ENCODE data around the gene HHIPL1.

Gene HHIPL1

DNA sequence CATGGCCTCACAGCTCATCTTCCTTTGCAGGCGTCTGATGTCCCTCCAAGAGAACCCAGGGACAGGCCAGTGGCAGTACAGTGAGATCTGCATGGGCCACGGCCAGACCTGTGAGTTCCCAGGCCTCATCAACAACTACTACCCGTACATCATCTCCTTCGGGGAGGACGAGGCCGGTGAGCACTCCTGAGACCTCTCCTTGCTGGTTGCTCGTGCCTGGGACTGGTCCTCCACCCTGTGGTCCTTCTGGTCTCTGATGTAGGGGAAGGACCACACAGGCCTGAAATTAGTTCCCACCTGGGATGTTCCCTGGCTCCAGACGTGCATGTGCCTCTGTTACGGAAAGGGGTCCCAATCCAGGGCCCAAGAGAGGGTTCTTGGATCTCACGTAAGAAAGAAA, 17.9 kb downstream of the HHIPL1 start:
- DNase-seq: no peak

- no peak for DNase-seq
Observed at GRCh38 chr14:99663386-99664057, 18.6 kb downstream of the HHIPL1 start.

GRCh38 chr14:99664058-99664936, 19.4 kb downstream of the HHIPL1 start:
- DNase-seq: no peak

DNA sequence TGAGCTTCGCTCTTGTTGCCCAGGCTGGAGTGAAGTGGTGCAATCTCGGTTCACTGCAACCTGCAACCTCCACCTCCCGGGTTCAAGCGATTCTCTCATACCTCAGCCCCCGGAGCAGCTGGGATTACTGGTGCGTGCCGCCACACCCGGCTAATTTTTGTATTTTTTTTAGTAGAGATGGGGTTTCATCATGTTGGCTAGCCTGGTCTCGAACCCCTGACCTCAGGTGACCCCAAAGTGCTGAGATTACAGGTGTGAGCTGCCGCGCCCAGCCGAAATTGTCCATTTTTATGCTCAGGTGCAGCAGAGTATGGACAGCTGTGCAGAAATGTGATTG, 20.0 kb downstream of the HHIPL1 start:
- DNase-seq: no peak

DNA sequence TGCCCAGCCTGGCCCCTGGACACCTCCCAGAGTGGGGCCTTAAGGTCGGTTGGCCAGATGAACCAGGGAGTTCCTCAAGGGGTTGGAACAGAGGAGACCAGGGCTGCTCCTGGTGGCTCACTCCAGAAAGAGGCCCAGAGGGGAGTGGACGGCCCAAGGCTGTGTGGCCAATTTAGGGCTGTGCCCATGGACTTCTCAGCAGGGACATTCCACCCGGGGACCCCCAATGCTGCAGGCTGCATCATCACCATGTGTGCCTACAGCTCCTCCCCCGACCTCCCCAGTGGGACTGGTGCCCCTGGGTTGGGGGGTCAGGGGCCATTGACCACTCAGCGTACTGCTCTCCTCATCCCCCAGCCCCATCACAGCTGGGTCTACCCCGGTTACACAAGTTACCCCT, 21.6 kb downstream of the HHIPL1 start:
- DNase-seq: no peak

GRCh38 chr14:99667045-99667444, 22.1 kb downstream of the HHIPL1 start:
- no peak for DNase-seq

GRCh38 chr14:99667821-99668220, 22.9 kb downstream of the HHIPL1 start:
- DNase-seq: no peak

GRCh38 chr14:99668307-99669295, 23.7 kb downstream of the HHIPL1 start:
- DNase-seq: no peak

DNA sequence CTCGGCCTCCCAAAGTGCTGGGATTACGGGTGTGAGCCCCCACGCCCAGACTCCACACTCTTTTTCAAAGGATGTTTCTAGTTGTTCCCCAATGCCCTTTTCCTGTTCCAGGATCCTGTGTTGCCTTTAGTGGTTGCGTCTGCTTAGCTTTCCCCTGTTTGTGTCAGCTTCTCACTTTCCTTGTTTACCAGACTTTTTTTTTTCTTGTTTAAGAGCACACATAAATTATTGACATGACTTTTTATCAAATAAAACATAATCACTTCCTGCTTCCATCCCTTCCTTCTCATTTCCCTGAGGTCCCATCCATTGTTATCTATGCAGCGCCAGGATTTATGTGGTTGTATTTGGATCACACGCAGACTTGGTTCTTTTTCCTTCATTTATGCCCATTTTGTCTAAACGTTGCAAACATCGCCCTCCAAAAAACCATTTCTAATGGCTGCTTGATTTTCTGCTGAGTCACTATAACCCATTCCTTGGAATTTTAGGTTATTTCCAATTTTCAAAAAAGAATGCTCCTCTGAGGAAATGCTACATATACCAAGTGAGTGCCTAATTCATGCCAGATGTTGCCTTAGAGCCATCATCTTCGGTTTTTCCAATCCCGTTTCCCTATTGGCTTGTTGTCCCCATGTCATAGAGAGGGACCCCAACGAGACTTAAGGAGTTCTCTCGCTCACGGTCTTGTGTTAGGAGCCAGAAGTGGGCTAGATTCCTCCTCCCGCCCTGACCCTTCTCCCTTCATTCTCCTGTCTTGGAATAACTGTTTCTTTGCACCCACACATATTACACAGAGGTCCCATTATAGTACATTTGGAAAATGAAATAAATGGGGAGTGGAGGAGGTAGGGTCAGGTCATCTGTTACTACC, 25.7 kb downstream of the HHIPL1 start:
- no peak for DNase-seq

GRCh38 chr14:99671235-99672224, 26.6 kb downstream of the HHIPL1 start:
- DNase-seq: no peak

DNA sequence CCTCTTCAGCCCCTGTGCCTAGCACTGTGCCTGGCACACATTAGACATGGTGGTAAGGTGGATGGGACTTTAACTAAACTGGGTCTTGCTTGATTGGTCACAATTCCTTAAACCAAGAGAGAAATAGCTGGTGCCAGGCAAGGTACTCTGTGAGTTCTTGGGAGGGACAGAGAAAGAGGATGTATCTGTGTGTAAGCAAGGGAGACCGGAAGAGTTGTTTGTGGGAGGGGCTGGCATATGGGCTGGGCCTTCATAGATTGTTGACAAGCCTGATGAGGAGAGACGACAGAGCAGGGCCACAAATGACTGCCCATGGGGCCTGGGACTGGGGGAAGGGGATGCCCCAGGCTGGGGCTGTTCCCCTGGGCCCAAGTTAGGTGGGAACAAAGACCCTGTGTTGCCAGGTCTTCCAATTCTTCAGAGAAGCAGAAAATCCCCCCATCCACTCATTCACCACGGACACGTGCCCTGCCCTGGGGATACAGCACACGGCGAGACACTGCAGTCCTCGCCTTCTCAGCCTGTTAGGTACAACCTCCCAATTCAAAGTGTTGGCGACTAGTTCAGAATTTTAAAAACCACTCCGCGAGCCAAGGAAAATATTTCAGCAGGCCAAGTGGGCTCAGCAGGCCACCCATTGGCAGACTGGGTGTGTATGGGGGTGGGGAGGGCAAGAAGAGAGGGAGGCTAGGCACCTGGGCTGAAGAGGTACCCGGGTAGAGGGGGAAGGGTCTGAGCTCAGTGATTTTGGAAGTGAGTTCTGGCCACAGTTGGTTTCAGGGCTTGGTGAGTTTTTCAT, 27.8 kb downstream of the HHIPL1 start:
- DNase-seq: peak; percentile 46

DNA sequence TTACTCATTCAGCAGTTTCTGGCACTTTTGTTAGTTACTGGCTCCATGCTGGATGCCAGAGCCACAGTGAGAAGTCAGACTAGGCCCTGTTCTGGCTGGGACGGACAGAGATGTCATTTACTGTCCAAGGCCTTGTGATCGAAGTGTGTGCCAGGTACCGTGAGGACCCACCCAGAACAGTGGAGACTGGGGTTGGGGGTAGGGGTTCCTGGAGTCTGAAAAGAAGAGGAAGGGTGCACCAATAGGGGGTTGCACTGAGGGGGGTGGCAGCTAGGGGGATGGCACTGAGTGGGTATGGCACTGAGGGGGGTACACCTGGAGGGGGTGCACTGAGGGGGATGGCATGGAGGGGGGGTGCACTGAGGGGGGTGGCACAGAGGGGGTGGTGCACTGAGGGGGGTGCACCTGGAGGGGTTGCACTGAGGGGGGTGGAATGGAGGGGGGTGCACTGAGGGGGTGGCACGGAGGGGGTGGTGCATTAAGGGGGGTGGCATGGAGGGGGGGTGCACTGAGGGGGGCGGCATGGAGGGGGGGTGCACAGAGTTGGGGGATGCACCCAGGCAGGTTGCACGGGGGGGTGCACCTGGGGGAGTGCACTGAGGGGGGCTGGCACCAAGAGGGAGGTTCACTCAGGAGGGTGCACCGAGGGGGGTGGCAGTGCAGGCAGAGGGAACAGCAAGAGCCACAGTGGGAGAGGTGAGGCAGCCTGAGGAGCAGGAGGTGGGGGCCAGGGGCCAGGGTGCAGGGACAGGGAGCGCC, 28.6 kb downstream of the HHIPL1 start:
- no peak for DNase-seq

- no peak for DNase-seq
Observed at GRCh38 chr14:99674064-99674650, 29.2 kb downstream of the HHIPL1 start.

DNA sequence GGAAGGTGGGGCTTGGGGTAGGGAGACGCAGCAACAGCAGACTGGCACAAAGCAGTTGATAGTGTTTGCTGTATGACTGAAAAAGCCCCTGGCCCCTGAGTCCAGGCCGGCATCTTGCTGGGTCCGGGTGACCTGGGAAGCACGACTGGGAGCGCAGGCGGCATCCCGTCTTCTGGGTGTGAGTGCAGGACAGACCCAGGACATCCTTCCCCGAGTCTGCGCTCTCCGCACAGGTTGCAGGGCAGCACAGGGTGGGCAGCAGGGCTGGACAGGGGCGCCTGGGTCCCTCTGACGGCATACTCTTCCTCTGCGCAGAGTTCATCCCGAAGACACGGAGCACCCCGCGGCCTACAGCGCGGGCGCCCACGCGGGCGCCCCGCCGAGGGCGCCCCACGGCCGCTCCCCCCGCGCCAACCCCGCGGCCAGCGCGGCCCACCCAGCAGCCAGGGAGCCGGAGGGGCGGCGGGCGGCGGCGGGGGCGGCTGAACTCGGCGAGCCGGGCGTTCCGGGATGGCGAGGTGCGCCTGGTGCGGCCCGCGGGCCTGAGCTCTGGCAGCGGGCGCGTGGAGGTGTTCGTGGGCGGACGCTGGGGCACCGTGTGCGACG, 29.9 kb downstream of the HHIPL1 start:
- DNase-seq: no peak

- no peak for DNase-seq
Observed at GRCh38 chr14:99675382-99675835, 30.5 kb downstream of the HHIPL1 start.

- DNase-seq: no peak
Observed at GRCh38 chr14:99675951-99676350, 31.0 kb downstream of the HHIPL1 start.

DNA sequence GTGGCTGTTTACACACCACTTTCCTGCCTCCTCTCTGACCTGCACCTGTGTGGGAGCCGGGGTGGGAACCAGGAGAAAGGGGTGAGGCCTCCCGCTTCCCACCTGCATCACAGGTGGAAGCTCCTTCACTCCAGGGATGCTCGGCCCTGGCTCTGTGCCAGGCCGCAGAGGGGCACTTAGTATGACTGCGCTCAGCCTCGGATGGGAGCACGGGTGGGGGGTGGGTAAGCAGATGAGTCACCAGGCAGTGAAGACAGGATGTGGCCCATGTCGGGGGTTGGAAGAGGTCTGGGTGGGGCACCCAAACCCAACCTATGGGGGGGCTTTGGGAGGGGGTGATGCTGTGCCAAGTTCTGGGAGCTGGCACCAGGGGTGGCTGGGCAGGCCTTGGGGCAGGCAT, 31.7 kb downstream of the HHIPL1 start:
- DNase-seq: peak; percentile 33
